ENCODE measurements around the gene ANKRD36B.
"Not testable (repeated sequence)": the region's sequence is repeated elsewhere in the genome, so short reads cannot be mapped to it uniquely, and the experiment has no call there.

Gene ANKRD36B

DNA sequence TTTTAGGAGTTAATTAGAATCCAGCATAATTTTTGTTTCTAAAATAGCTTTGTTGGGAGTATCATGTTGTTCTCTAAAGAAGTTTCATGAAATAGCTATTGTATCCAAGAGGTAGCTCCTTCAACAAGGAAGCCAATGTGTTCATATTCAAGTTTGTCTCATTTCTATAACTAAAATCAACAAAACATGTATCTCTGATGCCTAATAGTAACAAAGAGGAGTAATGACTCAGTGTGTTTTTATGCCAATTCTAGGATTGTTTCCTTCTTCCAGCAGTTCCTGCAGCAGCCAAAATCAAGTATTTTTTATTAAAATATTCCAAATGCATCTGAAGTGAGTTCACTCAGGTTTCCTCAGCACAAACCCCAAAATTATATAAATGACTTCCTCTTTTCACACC, 41.1 kb downstream of the ANKRD36B start:
- DNase-seq = not testable (repeated sequence)

DNA sequence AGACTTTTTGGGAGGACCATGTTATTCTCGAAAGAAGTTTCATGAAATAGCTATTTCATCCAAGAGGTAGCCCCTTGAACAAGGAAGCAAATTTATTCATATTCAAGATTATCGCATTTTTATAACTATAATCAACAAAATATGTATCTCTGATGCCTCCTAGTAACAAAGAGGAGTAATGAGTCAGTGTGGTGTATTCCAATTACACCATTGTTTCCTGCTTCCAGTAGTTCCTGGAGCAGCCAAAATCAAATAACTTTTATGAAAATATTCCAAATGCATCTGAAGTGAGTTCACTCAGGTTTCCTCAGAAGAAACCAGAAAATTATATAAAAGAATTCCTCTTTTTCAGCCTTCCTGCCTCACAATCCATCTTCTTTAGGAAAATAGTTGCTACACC, 43.0 kb downstream of the ANKRD36B start:
- DNase-seq = no peak

- DNase-seq = not testable (repeated sequence)
These were observed 44.8 kb downstream of the ANKRD36B start for GRCh38 chr2:97544911-97545310.

DNA sequence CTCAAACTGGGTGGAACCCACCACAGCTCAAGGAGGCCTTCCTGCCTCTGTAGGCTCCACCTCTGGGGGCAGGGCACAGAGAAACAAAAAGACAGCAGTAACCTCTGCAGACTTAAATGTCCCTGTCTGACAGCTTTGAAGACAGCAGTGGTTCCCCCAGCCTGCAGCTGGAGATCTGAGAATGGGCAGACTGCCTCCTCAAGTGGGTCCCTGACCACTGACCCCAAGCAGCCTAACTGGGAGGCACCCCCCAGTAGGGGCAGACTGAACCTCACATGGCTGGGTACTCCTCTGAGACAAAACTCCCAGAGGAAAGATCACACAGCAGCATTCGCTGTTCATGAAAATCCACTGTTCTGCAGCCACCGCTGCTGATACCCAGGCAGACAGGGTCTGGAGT, 63.8 kb downstream of the ANKRD36B start:
- not testable (repeated sequence) for DNase-seq

DNA sequence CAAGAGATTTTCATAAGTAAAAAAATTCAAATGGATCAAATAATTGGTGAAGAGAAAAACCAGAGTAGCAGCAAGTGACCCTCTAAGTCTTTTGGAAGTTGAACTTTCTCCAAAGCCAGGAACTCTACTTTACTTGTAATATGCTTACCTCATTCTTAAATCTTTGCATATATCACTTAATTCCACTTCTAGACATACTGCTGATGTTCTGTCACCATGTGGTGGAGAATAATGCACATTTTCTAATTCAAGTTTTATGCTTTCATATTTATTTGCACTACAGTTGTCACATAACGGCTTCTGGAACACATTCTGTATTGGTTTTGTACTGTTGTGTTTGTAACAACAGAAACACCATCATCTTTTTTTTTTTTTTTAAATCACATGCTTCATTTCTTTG, 65.9 kb downstream of the ANKRD36B start:
- not testable (repeated sequence) for DNase-seq

- DNase-seq = not testable (repeated sequence)
These were observed 66.6 kb downstream of the ANKRD36B start for GRCh38 chr2:97522916-97523555.

GRCh38 chr2:97495651-97496050, 94.0 kb downstream of the ANKRD36B start:
- DNase-seq = not testable (repeated sequence)

- not testable (repeated sequence) for DNase-seq
These were observed 99.5 kb downstream of the ANKRD36B start for GRCh38 chr2:97490141-97490540.

Measured in NCI-H1105 (cell line).